GM23338 (cell line): ENCODE measurements around the gene AKR1C2. TPM values are rescaled to one million over a fixed set of nuclear protein-coding genes. Genes with fewer than 3 reads are reported as not detected.
"Not testable (repeated sequence)": the region's sequence is repeated elsewhere in the genome, so short reads cannot be mapped to it uniquely, and the experiment has no call there.

Source experiments
- ATAC-seq: fragments of 200-7000 bp; cut with Tn5 transposase; 3 replicates; pipeline ENCODE4 v1.9.1; 2020
- DNase-seq: peaks from one replicate; pipeline ENCODE4 v3.0.0-alpha.2; 2015; ENCODE audit warnings: low spot score
- H2AFZ ChIP-seq: fragments of 200-600 bp; sonication (generic); 2 replicates; pipeline ENCODE4 v1.8.0; 2016; ENCODE audit warnings: antibody characterized with exemption, mild to moderate bottlenecking, moderate library complexity
- H3F3A ChIP-seq: fragments of 200-600 bp; sonication (generic); replicated peaks from 2 replicates; pipeline ENCODE4 v1.8.0; 2017; ENCODE audit warnings: antibody characterized with exemption, mixed run types, low read depth
- H3K27ac ChIP-seq: fragments of 200-600 bp; sonication (generic); 2 replicates; pipeline ENCODE4 v1.6.1; 2016; ENCODE audit warnings: low read depth
- H3K27me3 ChIP-seq: fragments of 200-600 bp; sonication (generic); 2 replicates; pipeline ENCODE4 v1.8.0; 2016; ENCODE audit warnings: mild to moderate bottlenecking, mixed run types, moderate library complexity; ENCODE audit not compliant: insufficient read depth
- H3K36me3 ChIP-seq: fragments of 200-600 bp; sonication (generic); 2 replicates; pipeline ENCODE4 v1.8.0; 2016; ENCODE audit warnings: mild to moderate bottlenecking; ENCODE audit not compliant: insufficient read depth
- H3K4me1 ChIP-seq: fragments of 200-600 bp; sonication (generic); 2 replicates; pipeline ENCODE4 v1.8.0; 2016; ENCODE audit warnings: mild to moderate bottlenecking, moderate library complexity; ENCODE audit not compliant: insufficient read depth
- H3K4me2 ChIP-seq: fragments of 200-600 bp; sonication (generic); 2 replicates; pipeline ENCODE4 v1.7.1; 2017; ENCODE audit warnings: mixed run types
- H3K4me3 ChIP-seq: fragments of 200-600 bp; sonication (generic); 2 replicates; pipeline ENCODE4 v1.6.1; 2016; ENCODE audit warnings: mixed run types
- H3K79me2 ChIP-seq: fragments of 200-600 bp; sonication (generic); replicated peaks from 2 replicates; pipeline ENCODE4 v1.8.0; 2017; ENCODE audit warnings: mild to moderate bottlenecking; ENCODE audit not compliant: insufficient read depth
- H3K9me2 ChIP-seq: fragments of 200-600 bp; sonication (generic); 2 replicates; pipeline ENCODE4 v1.8.0; 2017; ENCODE audit not compliant: insufficient read depth
- H4K20me1 ChIP-seq: fragments of 200-600 bp; sonication (generic); replicated peaks from 2 replicates; pipeline ENCODE4 v1.8.0; 2017; ENCODE audit warnings: mild to moderate bottlenecking; ENCODE audit not compliant: insufficient read depth
- H3K27ac Mint-ChIP-seq: 2 replicates; pipeline ENCODE4 v1.8.0; 2020; ENCODE audit warnings: inconsistent platforms, mild to moderate bottlenecking, moderate library complexity, mixed read lengths
- H3K27me3 Mint-ChIP-seq: 3 replicates; pipeline ENCODE4 v1.8.0; 2022; ENCODE audit warnings: low read depth, mild to moderate bottlenecking, moderate library complexity, mixed read lengths, inconsistent platforms; ENCODE audit not compliant: insufficient read depth, poor library complexity
- H3K36me3 Mint-ChIP-seq: 3 replicates; pipeline ENCODE4 v1.8.0; 2021; ENCODE audit warnings: low read depth, mild to moderate bottlenecking, inconsistent platforms, moderate library complexity, mixed read lengths
- H3K4me1 Mint-ChIP-seq: 3 replicates; pipeline ENCODE4 v1.8.0; 2020; ENCODE audit warnings: mild to moderate bottlenecking, inconsistent platforms, mixed read lengths
- H3K4me3 Mint-ChIP-seq: 3 replicates; pipeline ENCODE4 v1.8.0; 2021; ENCODE audit warnings: moderate library complexity, mild to moderate bottlenecking, inconsistent platforms, mixed read lengths
- H3K9me3 Mint-ChIP-seq: 3 replicates; pipeline ENCODE4 v1.8.0; 2020; ENCODE audit warnings: moderate library complexity, mild to moderate bottlenecking, inconsistent platforms, mixed read lengths
- CREB1 ChIP-seq: fragments of 250-450 bp; sonication (Bioruptor Pico); IDR thresholded peaks from 2 replicates; pipeline ENCODE4 v1.5.0; 2020; ENCODE audit warnings: low read depth, mild to moderate bottlenecking, moderate library complexity
- polyA plus RNA-seq: library from polyadenylated mRNA; unstranded; fragments of >200 nt; fragmentation: Nextera tagmentation; extraction: Ambion mirVana; gene quantifications from 2 replicates; pipeline ENCODE4 v1.2.1, GENCODE V29; 2016
- total RNA-seq: library from RNA; depleted of rRNA; stranded (reverse); fragments of >200 nt; shearing (Covaris generic); gene quantifications from 2 replicates; pipeline ENCODE4 v1.2.3, GENCODE V29; 2014
- TF ChIP-seq, protein P1 (sequence below): fragments of 250-450 bp; sonication (Bioruptor Pico); IDR thresholded peaks from 2 replicates; pipeline ENCODE4 v1.5.0; 2020; ENCODE audit warnings: mild to moderate bottlenecking, moderate library complexity

AKR1C2 gene
- total and polyA plus RNA-seq, 2 experiments from 2014 or later, result 0.35 to 0.86 TPM

DNA sequence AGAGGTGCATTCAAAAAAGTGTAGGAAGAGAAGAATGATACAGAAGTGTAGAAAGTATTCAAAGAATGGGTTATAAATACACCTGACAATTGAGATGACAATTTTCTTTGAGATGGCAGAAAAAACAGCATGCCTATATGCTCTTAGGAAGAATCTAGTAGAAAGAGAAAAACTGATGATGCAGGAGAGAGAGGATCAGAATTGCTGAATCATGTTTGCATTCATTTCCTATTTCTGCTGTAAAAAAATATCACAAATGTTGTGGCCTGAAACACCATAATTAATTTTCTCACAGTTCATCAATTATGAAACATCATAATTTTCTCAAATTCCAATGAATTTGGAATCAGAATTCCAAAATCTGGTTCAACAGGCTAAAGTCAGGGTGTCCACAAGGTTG is 50.3 kb downstream of the AKR1C2 start (continued):
- TF ChIP-seq, protein P1, sequence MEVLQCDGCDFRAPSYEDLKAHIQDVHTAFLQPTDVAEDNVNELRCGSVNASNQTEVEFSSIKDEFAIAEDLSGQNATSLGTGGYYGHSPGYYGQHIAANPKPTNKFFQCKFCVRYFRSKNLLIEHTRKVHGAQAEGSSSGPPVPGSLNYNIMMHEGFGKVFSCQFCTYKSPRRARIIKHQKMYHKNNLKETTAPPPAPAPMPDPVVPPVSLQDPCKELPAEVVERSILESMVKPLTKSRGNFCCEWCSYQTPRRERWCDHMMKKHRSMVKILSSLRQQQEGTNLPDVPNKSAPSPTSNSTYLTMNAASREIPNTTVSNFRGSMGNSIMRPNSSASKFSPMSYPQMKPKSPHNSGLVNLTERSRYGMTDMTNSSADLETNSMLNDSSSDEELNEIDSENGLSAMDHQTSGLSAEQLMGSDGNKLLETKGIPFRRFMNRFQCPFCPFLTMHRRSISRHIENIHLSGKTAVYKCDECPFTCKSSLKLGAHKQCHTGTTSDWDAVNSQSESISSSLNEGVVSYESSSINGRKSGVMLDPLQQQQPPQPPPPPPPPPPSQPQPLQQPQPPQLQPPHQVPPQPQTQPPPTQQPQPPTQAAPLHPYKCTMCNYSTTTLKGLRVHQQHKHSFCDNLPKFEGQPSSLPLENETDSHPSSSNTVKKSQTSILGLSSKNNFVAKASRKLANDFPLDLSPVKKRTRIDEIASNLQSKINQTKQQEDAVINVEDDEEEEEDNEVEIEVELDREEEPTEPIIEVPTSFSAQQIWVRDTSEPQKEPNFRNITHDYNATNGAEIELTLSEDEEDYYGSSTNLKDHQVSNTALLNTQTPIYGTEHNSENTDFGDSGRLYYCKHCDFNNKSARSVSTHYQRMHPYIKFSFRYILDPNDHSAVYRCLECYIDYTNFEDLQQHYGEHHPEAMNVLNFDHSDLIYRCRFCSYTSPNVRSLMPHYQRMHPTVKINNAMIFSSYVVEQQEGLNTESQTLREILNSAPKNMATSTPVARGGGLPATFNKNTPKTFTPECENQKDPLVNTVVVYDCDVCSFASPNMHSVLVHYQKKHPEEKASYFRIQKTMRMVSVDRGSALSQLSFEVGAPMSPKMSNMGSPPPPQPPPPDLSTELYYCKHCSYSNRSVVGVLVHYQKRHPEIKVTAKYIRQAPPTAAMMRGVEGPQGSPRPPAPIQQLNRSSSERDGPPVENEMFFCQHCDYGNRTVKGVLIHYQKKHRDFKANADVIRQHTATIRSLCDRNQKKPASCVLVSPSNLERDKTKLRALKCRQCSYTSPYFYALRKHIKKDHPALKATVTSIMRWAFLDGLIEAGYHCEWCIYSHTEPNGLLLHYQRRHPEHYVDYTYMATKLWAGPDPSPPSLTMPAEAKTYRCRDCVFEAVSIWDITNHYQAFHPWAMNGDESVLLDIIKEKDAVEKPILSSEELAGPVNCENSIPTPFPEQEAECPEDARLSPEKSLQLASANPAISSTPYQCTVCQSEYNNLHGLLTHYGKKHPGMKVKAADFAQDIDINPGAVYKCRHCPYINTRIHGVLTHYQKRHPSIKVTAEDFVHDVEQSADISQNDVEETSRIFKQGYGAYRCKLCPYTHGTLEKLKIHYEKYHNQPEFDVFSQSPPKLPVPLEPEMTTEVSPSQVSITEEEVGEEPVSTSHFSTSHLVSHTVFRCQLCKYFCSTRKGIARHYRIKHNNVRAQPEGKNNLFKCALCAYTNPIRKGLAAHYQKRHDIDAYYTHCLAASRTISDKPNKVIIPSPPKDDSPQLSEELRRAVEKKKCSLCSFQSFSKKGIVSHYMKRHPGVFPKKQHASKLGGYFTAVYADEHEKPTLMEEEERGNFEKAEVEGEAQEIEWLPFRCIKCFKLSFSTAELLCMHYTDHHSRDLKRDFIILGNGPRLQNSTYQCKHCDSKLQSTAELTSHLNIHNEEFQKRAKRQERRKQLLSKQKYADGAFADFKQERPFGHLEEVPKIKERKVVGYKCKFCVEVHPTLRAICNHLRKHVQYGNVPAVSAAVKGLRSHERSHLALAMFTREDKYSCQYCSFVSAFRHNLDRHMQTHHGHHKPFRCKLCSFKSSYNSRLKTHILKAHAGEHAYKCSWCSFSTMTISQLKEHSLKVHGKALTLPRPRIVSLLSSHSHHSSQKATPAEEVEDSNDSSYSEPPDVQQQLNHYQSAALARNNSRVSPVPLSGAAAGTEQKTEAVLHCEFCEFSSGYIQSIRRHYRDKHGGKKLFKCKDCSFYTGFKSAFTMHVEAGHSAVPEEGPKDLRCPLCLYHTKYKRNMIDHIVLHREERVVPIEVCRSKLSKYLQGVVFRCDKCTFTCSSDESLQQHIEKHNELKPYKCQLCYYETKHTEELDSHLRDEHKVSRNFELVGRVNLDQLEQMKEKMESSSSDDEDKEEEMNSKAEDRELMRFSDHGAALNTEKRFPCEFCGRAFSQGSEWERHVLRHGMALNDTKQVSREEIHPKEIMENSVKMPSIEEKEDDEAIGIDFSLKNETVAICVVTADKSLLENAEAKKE, result no peak
- no peak for TF ChIP-seq CREB1 (CRISPR knock-in tag)

DNA sequence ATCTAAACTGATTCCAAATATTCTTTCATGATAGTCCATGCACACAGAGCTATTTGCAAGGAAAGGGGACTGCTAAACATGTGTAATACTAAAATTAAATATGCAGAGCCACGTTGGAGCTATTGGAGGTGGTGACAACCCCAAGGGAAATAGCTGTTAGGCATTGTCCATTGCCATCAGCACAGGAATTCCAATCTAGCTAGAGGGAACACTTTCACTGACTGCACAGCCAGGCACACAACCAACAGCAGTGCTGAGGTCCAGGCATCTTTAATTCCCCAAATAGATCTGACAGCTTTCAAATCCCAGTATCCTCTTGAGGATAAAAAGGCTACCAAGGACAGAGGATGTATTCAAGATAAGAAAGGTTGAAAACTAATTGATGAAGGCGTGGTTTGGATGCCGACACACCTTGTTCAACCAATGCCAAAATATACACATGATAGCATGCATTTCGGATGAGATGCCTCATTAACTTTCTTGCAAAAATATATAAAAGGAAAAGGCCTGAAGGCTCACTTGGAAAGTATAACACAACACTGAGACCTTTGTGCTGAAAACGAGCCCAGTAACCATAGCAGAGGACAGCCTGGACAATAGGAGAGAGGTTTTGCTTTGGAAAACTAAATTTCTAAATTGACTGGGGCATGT is 52.0 kb downstream of the AKR1C2 start:
- H3K9me2 ChIP-seq, result peaks cover 16% of the 10 kb centered on the region; the same call in 1 of the 2 replicates
- not testable (repeated sequence) for H3K27ac Mint-ChIP-seq, H3F3A ChIP-seq, ATAC-seq, H3K9me3 Mint-ChIP-seq, H3K27ac ChIP-seq, DNase-seq, H4K20me1 ChIP-seq, H3K27me3 ChIP-seq, H3K4me2 ChIP-seq, H3K36me3 Mint-ChIP-seq, H2AFZ ChIP-seq, H3K36me3 ChIP-seq, H3K27me3 Mint-ChIP-seq, H3K4me3 ChIP-seq, H3K79me2 ChIP-seq, H3K4me3 Mint-ChIP-seq
- peaks cover 25% of the 10 kb centered on the region; the same call in 2 of the 3 replicates for H3K4me1 Mint-ChIP-seq
- peaks cover 19% of the 10 kb centered on the region for H3K4me1 ChIP-seq
